H1 (cell line): ENCODE data around the gene YEATS2. TPM values are rescaled to one million over a fixed set of nuclear protein-coding genes. Genes with fewer than 3 reads are reported as not detected.

ENCODE experiments used
- CTCF ChIA-PET: fragments of 300-600 bp; sonication (Branson Sonifier 250); formaldehyde crosslinking; loops from one replicate; lab custom pipeline; 2021; ENCODE audit not compliant: partially characterized antibody; lab: Charles Lee
- POLR2A ChIA-PET: fragments of 300-600 bp; sonication (Branson Sonifier 250); formaldehyde crosslinking; loops from one replicate; lab custom pipeline; 2021; ENCODE audit warnings: inconsistent platforms; ENCODE audit not compliant: partially characterized antibody; lab: Charles Lee
- DNase-seq, 2 experiments: peaks; one replicate each; pipeline versions ENCODE4 v3.0.0 to v3.0.0-alpha.2; 2010 to 2022; ENCODE audit warnings: low spot score in 2 of 2, low read depth in 1 of 2, mixed read lengths in 1 of 2
- FAIRE-seq: peaks from 2 replicates; lab custom pipeline; 2011; peaks lifted over from hg19 to GRCh38; lab: Jason Lieb, UNC
- H2AFZ ChIP-seq: 2 replicates; pipeline ENCODE4 v1.8.1; 2012; ENCODE audit warnings: low read length, inconsistent platforms
- H2AK5ac ChIP-seq: 2 replicates; pipeline ENCODE4 v1.6.1; 2013; ENCODE audit warnings: low read depth, low read length
- H2BK120ac ChIP-seq: replicated peaks from 2 replicates; pipeline ENCODE3; 2013; ENCODE audit warnings: low read depth, low read length, inconsistent platforms
- H2BK12ac ChIP-seq: 2 replicates; pipeline ENCODE4 v1.6.1; 2013; ENCODE audit warnings: low read depth, low read length
- H2BK15ac ChIP-seq: 2 replicates; pipeline ENCODE4 v1.6.1; 2013; ENCODE audit warnings: low read length
- H2BK20ac ChIP-seq: 2 replicates; pipeline ENCODE4 v1.6.1; 2013; ENCODE audit warnings: low read length
- H2BK5ac ChIP-seq: 2 replicates; pipeline ENCODE4 v1.6.1; 2013; ENCODE audit warnings: low read depth, low read length
- H3K14ac ChIP-seq: 2 replicates; pipeline ENCODE4 v1.6.1; 2013; ENCODE audit warnings: inconsistent platforms; ENCODE audit not compliant: insufficient read length
- H3K18ac ChIP-seq: 2 replicates; pipeline ENCODE4 v1.6.1; 2013; ENCODE audit warnings: low read length; ENCODE audit errors: extremely low read depth
- H3K23ac ChIP-seq: 2 replicates; pipeline ENCODE4 v1.6.1; 2013; ENCODE audit warnings: inconsistent platforms; ENCODE audit not compliant: insufficient read length
- H3K23me2 ChIP-seq: 2 replicates; pipeline ENCODE4 v1.6.1; 2013; ENCODE audit warnings: low read depth, low read length
- H3K27ac ChIP-seq: 2 replicates; pipeline ENCODE4 v1.6.1; 2011; ENCODE audit warnings: low read depth, low read length, inconsistent platforms
- H3K27me3 ChIP-seq, 4 experiments: replicated peaks in 1 of 4; 1 replicate in 1 of 4; 2 replicates in 3 of 4; pipeline versions ENCODE4 v1.6.1 to v1.8.1; 2011 to 2013; ENCODE audit warnings: low read length in 3 of 4, mild to moderate bottlenecking in 3 of 4, inconsistent platforms in 2 of 4, mixed read lengths in 2 of 4, moderate library complexity in 1 of 4; ENCODE audit not compliant: control insufficient read depth in 3 of 4, insufficient read depth in 3 of 4; ENCODE audit errors: extremely low read depth in 1 of 4
- H3K36me3 ChIP-seq, 4 experiments: 2 replicates each; pipeline versions ENCODE4 v1.6.1 to v1.8.1; 2011 to 2013; ENCODE audit warnings: mild to moderate bottlenecking in 4 of 4, low read length in 3 of 4, moderate library complexity in 2 of 4, control low read depth in 1 of 4, inconsistent platforms in 1 of 4; ENCODE audit not compliant: insufficient read depth in 4 of 4, control insufficient read depth in 2 of 4
- H3K4ac ChIP-seq: replicated peaks from 2 replicates; pipeline ENCODE3; 2013; ENCODE audit warnings: low read length, low read depth, mixed read lengths, inconsistent platforms; ENCODE audit not compliant: insufficient read length
- H3K4me1 ChIP-seq, 4 experiments: replicated peaks in 1 of 4; 1 replicate in 1 of 4; 2 replicates in 3 of 4; pipeline versions ENCODE4 v1.6.1 to v1.8.1; 2011 to 2013; ENCODE audit warnings: low read length in 3 of 4, inconsistent platforms in 2 of 4, mixed read lengths in 1 of 4; ENCODE audit not compliant: insufficient read depth in 4 of 4, control insufficient read depth in 3 of 4
- H3K4me2 ChIP-seq, 2 experiments: 2 replicates each; pipeline versions ENCODE4 v1.6.1 to v1.8.1; 2011 to 2013; ENCODE audit warnings: low read depth in 2 of 2, low read length in 2 of 2, control low read depth in 1 of 2, inconsistent platforms in 1 of 2, mild to moderate bottlenecking in 1 of 2; ENCODE audit not compliant: insufficient read depth in 1 of 2
- H3K4me3 ChIP-seq, 4 experiments: fragments of 200-600, 300-600 bp in 1 of 4; sonication (generic), shearing (Covaris generic), sonication (Bioruptor Twin) in 1 of 4; 2 replicates each; pipeline versions ENCODE4 v1.5.1 to v1.8.1; 2011 to 2016; ENCODE audit warnings: low read length in 4 of 4, low read depth in 3 of 4, control low read depth in 2 of 4, inconsistent platforms in 2 of 4, mild to moderate bottlenecking in 2 of 4, mixed read lengths in 1 of 4, moderate library complexity in 1 of 4; ENCODE audit not compliant: insufficient read depth in 2 of 4; ENCODE audit errors: extremely low read depth in 1 of 4
- H3K56ac ChIP-seq: replicated peaks from 2 replicates; pipeline ENCODE3; 2013; ENCODE audit warnings: low read depth, mild to moderate bottlenecking, mixed read lengths, low read length, inconsistent platforms; ENCODE audit not compliant: insufficient read length
- H3K79me1 ChIP-seq: 2 replicates; pipeline ENCODE4 v1.6.1; 2013; ENCODE audit warnings: low read depth, low read length, control low read depth
- H3K79me2 ChIP-seq, 2 experiments: 2 replicates each; pipeline versions ENCODE4 v1.6.1 to v1.8.1; 2012 to 2013; ENCODE audit warnings: low read length in 2 of 2, mild to moderate bottlenecking in 2 of 2, inconsistent platforms in 1 of 2; ENCODE audit not compliant: insufficient read depth in 2 of 2, control insufficient read depth in 1 of 2
- H3K9ac ChIP-seq, 4 experiments: replicated peaks in 1 of 4; 1 replicate in 1 of 4; 2 replicates in 3 of 4; pipeline versions ENCODE4 v1.6.1 to v1.8.1; 2011 to 2013; ENCODE audit warnings: low read depth in 3 of 4, low read length in 3 of 4, control low read depth in 2 of 4, mild to moderate bottlenecking in 2 of 4, moderate library complexity in 2 of 4, inconsistent platforms in 1 of 4; ENCODE audit errors: extremely low read depth in 1 of 4
- H3K9me3 ChIP-seq, 2 experiments: 2 replicates each; pipeline versions ENCODE4 v1.6.1 to v1.8.1; 2012 to 2013; ENCODE audit warnings: mild to moderate bottlenecking in 2 of 2, moderate library complexity in 2 of 2, control low read depth in 1 of 2, inconsistent platforms in 1 of 2, low read depth in 1 of 2, low read length in 1 of 2, mixed read lengths in 1 of 2; ENCODE audit not compliant: insufficient read depth in 2 of 2
- H4K20me1 ChIP-seq, 2 experiments: replicated peaks in 1 of 2; 2 replicates each; pipeline versions ENCODE3 to v1.8.1; 2011 to 2013; ENCODE audit warnings: inconsistent platforms in 2 of 2, low read length in 2 of 2, mild to moderate bottlenecking in 1 of 2; ENCODE audit not compliant: insufficient read depth in 2 of 2, control insufficient read depth in 1 of 2
- H4K5ac ChIP-seq: 2 replicates; pipeline ENCODE4 v1.6.1; 2013; ENCODE audit warnings: low read length, low read depth, mixed read lengths, inconsistent platforms; ENCODE audit not compliant: insufficient read length
- H4K8ac ChIP-seq: 2 replicates; pipeline ENCODE4 v1.8.0; 2013; ENCODE audit warnings: mild to moderate bottlenecking, moderate library complexity, low read length, inconsistent platforms; ENCODE audit not compliant: insufficient read depth; ENCODE audit errors: extremely low read depth
- H4K91ac ChIP-seq: replicated peaks from 2 replicates; pipeline ENCODE3; 2013; ENCODE audit warnings: low read length, mixed read lengths, inconsistent platforms; ENCODE audit not compliant: insufficient read length
- CBX5 ChIP-seq: fragments of 300-800, 300-1000 bp; sonication (generic); IDR thresholded peaks from 2 replicates; pipeline ENCODE4 v1.7.1; 2016; ENCODE audit warnings: antibody characterized with exemption, low read length, low read depth
- MAX ChIP-seq: IDR thresholded peaks from 2 replicates; pipeline ENCODE4 v1.6.1; 2012; ENCODE audit warnings: inconsistent platforms
- RBBP5 ChIP-seq: IDR thresholded peaks from 2 replicates; pipeline ENCODE4 v1.7.1; 2012; ENCODE audit warnings: low read depth, mild to moderate bottlenecking, inconsistent platforms, low read length, moderate library complexity, borderline replicate concordance
- SP4 ChIP-seq: IDR thresholded peaks from 2 replicates; pipeline ENCODE4 v1.6.1; 2012; ENCODE audit warnings: low read length, inconsistent platforms
- SUZ12 ChIP-seq: fragments of 200-600 bp; sonication (generic); IDR thresholded peaks from 2 replicates; pipeline ENCODE4 v1.6.1; 2012; ENCODE audit warnings: mild to moderate bottlenecking, inconsistent platforms, low read length, moderate library complexity, mixed read lengths
- WGBS, 2 experiments: shearing (Covaris generic) in 1 of 2; methylation state at CpG; one replicate each; pipeline versions ENCODE4 v1.1.6 to v1.1.7; 2013 to 2015; ENCODE audit warnings: low lambda C conversion rate in 2 of 2, mixed read lengths in 2 of 2, inconsistent platforms in 1 of 2, low coverage in 1 of 2, missing lambda C conversion rate in 1 of 2; ENCODE audit not compliant: insufficient replicate concordance in 2 of 2, insufficient coverage in 1 of 2, insufficient read length in 1 of 2; ENCODE audit errors: extremely low coverage in 1 of 2, missing lambda C conversion rate in 1 of 2; 5-methylcytosine and 5-hydroxymethylcytosine counted together
- polyA plus RNA-seq, 7 experiments: library from polyadenylated mRNA; depleted of rRNA in 3 of 7; stranded (reverse) in 5 of 7; unstranded in 2 of 7; fragments of >200 nt in 5 of 7; fragments of 200-250 nt in 2 of 7; gene quantifications; 1 replicate in 5 of 7; 2 replicates in 1 of 7; 4 replicates in 1 of 7; pipeline versions ENCODE4 v1.2.1 to v1.2.3, GENCODE V29; 2011 to 2013; ENCODE audit warnings: missing spikeins in 2 of 7, mixed read lengths in 2 of 7
- total RNA-seq: library from RNA; stranded (reverse); fragmentation: NEBNext Ultra II Directional; extraction: Animal tissue kit (Norgen Biotek cat#: 25700); gene quantifications from 2 replicates; pipeline ENCODE4 v1.2.1, GENCODE V29; 2021

The YEATS2 gene
- total and polyA plus RNA-seq, 2 of the 8 experiments (the other 6 are each of a cell fraction or from before 2014, with no cell fraction given): 35.3 to 53.7 TPM

DNA sequence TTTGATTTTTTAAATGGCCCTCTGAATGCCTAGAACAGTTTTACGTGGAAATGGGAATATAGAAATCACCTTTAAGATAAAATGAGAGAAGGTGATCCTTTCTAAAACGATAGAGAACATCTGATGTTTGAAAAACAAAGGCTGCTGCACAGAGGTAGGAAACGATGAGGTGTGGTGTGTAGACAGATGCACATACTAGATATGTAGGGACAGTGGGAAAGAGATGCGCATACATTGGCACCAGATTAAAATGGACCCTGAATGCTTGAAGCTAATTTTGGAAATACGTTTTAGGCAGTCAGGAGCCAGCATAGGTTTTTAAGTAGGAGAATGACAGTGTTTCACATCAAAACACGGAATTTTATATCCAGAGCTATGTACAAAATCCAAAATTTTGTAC, 98.8 kb downstream of the YEATS2 start:
- no peak overlapping the region for H2BK15ac ChIP-seq
- no peak overlapping the region for H3K18ac ChIP-seq
- DNase-seq (no peak), FAIRE-seq (no peak)
- H3K23me2 ChIP-seq: no peaks in the 10 kb centered on the region
- H3K4me1 ChIP-seq: no peaks in the 10 kb centered on the region
- no peak overlapping the region for H2AFZ ChIP-seq
- H3K4ac ChIP-seq: no peak overlapping the region
- H3K27ac ChIP-seq: no peak overlapping the region
- H2BK5ac ChIP-seq: no peak overlapping the region
- no peaks in the 10 kb centered on the region for H3K79me2 ChIP-seq
- no peak overlapping the region for H2AK5ac ChIP-seq
- no peak overlapping the region for H4K91ac ChIP-seq
- no peak overlapping the region for H3K14ac ChIP-seq
- H3K9ac ChIP-seq: no peak overlapping the region
- ChIA-PET POLR2A (no interaction called here), CTCF (interaction anchor here (1.2 kb wide), 1 partner anchor 13 kb away, joined by 3 read pairs; no protein-coding TSS in a partner anchor)
- no peak overlapping the region for H2BK120ac ChIP-seq
- H3K4me2 ChIP-seq: no peak overlapping the region
- no peaks in the 10 kb centered on the region for H3K9me3 ChIP-seq
- no peaks in the 10 kb centered on the region for H3K27me3 ChIP-seq
- no peak overlapping the region for H3K23ac ChIP-seq
- H2BK12ac ChIP-seq: no peak overlapping the region
- 85% methylated on average over 6 of the region's 6 CpGs; no CpG with 5 or more reads in 1 of the 2 experiments for WGBS, 2 experiments
- H4K5ac ChIP-seq: no peak overlapping the region
- H3K79me1 ChIP-seq: no peaks in the 10 kb centered on the region
- H3K36me3 ChIP-seq: peaks cover 22 to 61% (median 44%) of the 10 kb centered on the region in 4 experiments; a peak in 7 of 8 replicates
- no peak overlapping the region for H4K8ac ChIP-seq
- H4K20me1 ChIP-seq: peaks cover 2 to 3% of the 10 kb centered on the region in 2 experiments
- no peak overlapping the region for H3K4me3 ChIP-seq
- H2BK20ac ChIP-seq: no peak overlapping the region
- no peak overlapping the region for H3K56ac ChIP-seq
- TF ChIP-seq SUZ12 (no peak), SP4 (no peak), RBBP5 (no peak), MAX (no peak), CBX5 (no peak)
